ENCODE measurements around the gene NENF. TPM values are rescaled to one million over a fixed set of nuclear protein-coding genes. Genes with fewer than 3 reads are reported as not detected.
"Not testable (repeated sequence)": the region's sequence is repeated elsewhere in the genome, so short reads cannot be mapped to it uniquely, and the experiment has no call there.

NENF gene
- total RNA-seq, 1 experiment from 2014 or later: 140 TPM

- in situ Hi-C loops (cut with HindIII; ENCODE audit: low pct_unique_long_range_greater_than_20kb, low sequenced_read_pairs): no loop called here
- DNase-seq (ENCODE audit: low read depth): no peak
Observed at GRCh38 chr1:212475151-212475550, 42.4 kb downstream of the NENF start.

GRCh38 chr1:212475831-212476230 lies 43.1 kb downstream of the NENF start:
- in situ Hi-C loops (cut with HindIII; ENCODE audit: low pct_unique_long_range_greater_than_20kb, low sequenced_read_pairs): not testable (repeated sequence)

GRCh38 chr1:212477014-212477679 lies 44.4 kb downstream of the NENF start:
- DNase-seq (ENCODE audit: low read depth): peak; percentile 89
- in situ Hi-C loops (cut with HindIII; ENCODE audit: low pct_unique_long_range_greater_than_20kb, low sequenced_read_pairs): no loop called here

More at GRCh38 chr1:212475831-212476230, 43.1 kb downstream of the NENF start:
- not testable (repeated sequence) for DNase-seq (ENCODE audit: low read depth)

- in situ Hi-C loops (cut with HindIII; ENCODE audit: low pct_unique_long_range_greater_than_20kb, low sequenced_read_pairs): no loop called here
- DNase-seq (ENCODE audit: low read depth): peak; percentile 76
Observed at GRCh38 chr1:212477680-212478466, 45.2 kb downstream of the NENF start.

GRCh38 chr1:212478467-212479025 lies 45.8 kb downstream of the NENF start:
- DNase-seq (ENCODE audit: low read depth): no peak
- in situ Hi-C loops (cut with HindIII; ENCODE audit: low pct_unique_long_range_greater_than_20kb, low sequenced_read_pairs): no loop called here

GRCh38 chr1:212479188-212479587 lies 46.5 kb downstream of the NENF start:
- in situ Hi-C loops (cut with HindIII; ENCODE audit: low pct_unique_long_range_greater_than_20kb, low sequenced_read_pairs): no loop called here
- DNase-seq (ENCODE audit: low read depth): no peak

- in situ Hi-C loops (cut with HindIII; ENCODE audit: low pct_unique_long_range_greater_than_20kb, low sequenced_read_pairs); DNase-seq (ENCODE audit: low read depth): not testable (repeated sequence)
Observed at GRCh38 chr1:212480711-212481437, 48.2 kb downstream of the NENF start.

GRCh38 chr1:212481438-212481767 lies 48.7 kb downstream of the NENF start:
- DNase-seq (ENCODE audit: low read depth): peak; percentile 87
- in situ Hi-C loops (cut with HindIII; ENCODE audit: low pct_unique_long_range_greater_than_20kb, low sequenced_read_pairs): no loop called here

GRCh38 chr1:212482006-212482636 lies 49.4 kb downstream of the NENF start:
- no peak for DNase-seq (ENCODE audit: low read depth)
- in situ Hi-C loops (cut with HindIII; ENCODE audit: low pct_unique_long_range_greater_than_20kb, low sequenced_read_pairs): no loop called here

- peak; percentile 97 for DNase-seq (ENCODE audit: low read depth)
- in situ Hi-C loops (cut with HindIII; ENCODE audit: low pct_unique_long_range_greater_than_20kb, low sequenced_read_pairs): no loop called here
Observed at GRCh38 chr1:212482637-212483441, 50.1 kb downstream of the NENF start.

GRCh38 chr1:212484701-212485570 lies 52.2 kb downstream of the NENF start:
- in situ Hi-C loops (cut with HindIII; ENCODE audit: low pct_unique_long_range_greater_than_20kb, low sequenced_read_pairs): no loop called here
- DNase-seq (ENCODE audit: low read depth): peak; percentile 83

GRCh38 chr1:212485571-212485912 lies 52.8 kb downstream of the NENF start:
- in situ Hi-C loops (cut with HindIII; ENCODE audit: low pct_unique_long_range_greater_than_20kb, low sequenced_read_pairs): no loop called here
- DNase-seq (ENCODE audit: low read depth): no peak

- peak; percentile 100 for DNase-seq (ENCODE audit: low read depth)
- in situ Hi-C loops (cut with HindIII; ENCODE audit: low pct_unique_long_range_greater_than_20kb, low sequenced_read_pairs): no loop called here
Observed at GRCh38 chr1:212485913-212486618, 53.3 kb downstream of the NENF start.

- DNase-seq (ENCODE audit: low read depth): no peak
- in situ Hi-C loops (cut with HindIII; ENCODE audit: low pct_unique_long_range_greater_than_20kb, low sequenced_read_pairs): no loop called here
Observed at GRCh38 chr1:212486619-212486975, 53.9 kb downstream of the NENF start.

- in situ Hi-C loops (cut with HindIII; ENCODE audit: low pct_unique_long_range_greater_than_20kb, low sequenced_read_pairs): no loop called here
Observed at GRCh38 chr1:212487286-212487685, 54.6 kb downstream of the NENF start.

GRCh38 chr1:212487774-212488435 lies 55.2 kb downstream of the NENF start:
- no peak for DNase-seq (ENCODE audit: low read depth)
- in situ Hi-C loops (cut with HindIII; ENCODE audit: low pct_unique_long_range_greater_than_20kb, low sequenced_read_pairs): no loop called here

More at GRCh38 chr1:212487286-212487685, 54.6 kb downstream of the NENF start:
- no peak for DNase-seq (ENCODE audit: low read depth)
